Adrenal gland (tissue), 5 donors: ENCODE results near the gene SNX22.

Source experiments
- POLR2A ChIP-seq, 2 donors: fragments of 450-650 bp; IDR thresholded peaks; one replicate each; pipeline ENCODE4 v1.6.1; 2017; ENCODE audit warnings: antibody characterized with exemption in 2 of 2, mild to moderate bottlenecking in 2 of 2, moderate library complexity in 1 of 2
- TF ChIP-seq, protein P1 (sequence below), 6 experiments: fragments of 450-650 bp in 4 of 6; fragments of 200-600 bp in 2 of 6; sonication (generic) in 1 of 6; IDR thresholded peaks; 1 replicate in 5 of 6; 2 replicates in 1 of 6; pipeline versions ENCODE4 v1.5.1 to v1.8.0; 2016 to 2021; ENCODE audit warnings: antibody characterized with exemption in 6 of 6, mild to moderate bottlenecking in 2 of 6, moderate library complexity in 1 of 6
- donor health status: DM: no; HTN: no; CAD: no.

DNA sequence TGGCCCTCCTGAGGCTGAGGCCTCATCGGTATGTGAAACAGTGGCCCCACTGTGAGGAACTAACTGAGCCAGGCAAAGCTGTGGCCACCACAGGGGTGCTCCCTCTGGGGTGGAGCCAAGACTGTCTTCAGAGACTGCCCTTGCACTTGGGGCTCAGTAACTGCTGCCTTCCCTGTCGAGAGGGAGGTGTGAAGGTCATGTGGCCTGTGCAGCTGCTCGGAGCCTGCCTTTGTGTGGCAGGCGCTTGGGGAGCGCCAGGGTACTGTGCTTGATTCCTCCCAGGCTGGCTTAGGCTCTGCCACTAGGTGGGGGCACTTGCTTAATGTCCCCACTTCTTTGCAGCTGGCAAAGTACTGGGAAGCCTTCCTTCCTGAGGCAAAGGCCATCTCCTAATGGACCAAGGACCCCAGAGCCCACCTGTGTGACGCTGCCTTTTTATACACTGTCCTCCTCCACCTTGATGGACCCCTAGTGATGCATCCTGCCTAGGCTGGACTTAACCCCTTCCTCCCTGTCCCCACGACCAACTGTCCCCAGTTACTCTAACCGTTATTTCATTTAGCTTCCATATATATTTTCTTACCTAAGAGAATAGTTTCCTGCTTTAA is 14.2 kb upstream of the SNX22 start:
- TF ChIP-seq, protein P1, sequence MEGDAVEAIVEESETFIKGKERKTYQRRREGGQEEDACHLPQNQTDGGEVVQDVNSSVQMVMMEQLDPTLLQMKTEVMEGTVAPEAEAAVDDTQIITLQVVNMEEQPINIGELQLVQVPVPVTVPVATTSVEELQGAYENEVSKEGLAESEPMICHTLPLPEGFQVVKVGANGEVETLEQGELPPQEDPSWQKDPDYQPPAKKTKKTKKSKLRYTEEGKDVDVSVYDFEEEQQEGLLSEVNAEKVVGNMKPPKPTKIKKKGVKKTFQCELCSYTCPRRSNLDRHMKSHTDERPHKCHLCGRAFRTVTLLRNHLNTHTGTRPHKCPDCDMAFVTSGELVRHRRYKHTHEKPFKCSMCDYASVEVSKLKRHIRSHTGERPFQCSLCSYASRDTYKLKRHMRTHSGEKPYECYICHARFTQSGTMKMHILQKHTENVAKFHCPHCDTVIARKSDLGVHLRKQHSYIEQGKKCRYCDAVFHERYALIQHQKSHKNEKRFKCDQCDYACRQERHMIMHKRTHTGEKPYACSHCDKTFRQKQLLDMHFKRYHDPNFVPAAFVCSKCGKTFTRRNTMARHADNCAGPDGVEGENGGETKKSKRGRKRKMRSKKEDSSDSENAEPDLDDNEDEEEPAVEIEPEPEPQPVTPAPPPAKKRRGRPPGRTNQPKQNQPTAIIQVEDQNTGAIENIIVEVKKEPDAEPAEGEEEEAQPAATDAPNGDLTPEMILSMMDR (IDR thresholded peaks at IDR 0.05), result no peak
- no peak for TF ChIP-seq POLR2A (IDR thresholded peaks at IDR 0.05)
